ENCODE measurements around the gene CCM2L. TPM values are rescaled to one million over a fixed set of nuclear protein-coding genes. Genes with fewer than 3 reads are reported as not detected.

Gene CCM2L
- total and polyA plus RNA-seq, 9 of the 15 experiments (the other 6 are each of a cell fraction or from before 2014, with no cell fraction given) = 0.04 TPM; not detected in 8

GRCh38 chr20:31968291-31969126, 41.7 kb upstream of the CCM2L start (continued):
- TF ChIP-seq SRF (CRISPR knock-in tag; IDR thresholded peaks at IDR 0.05) (peak in 1 of 2 experiments; percentile 98; a peak in 2 of 4 replicates), MIER1 (IDR thresholded peaks at IDR 0.05; ENCODE audit: low read depth) (peak; percentile 99), FUS (optimal IDR thresholded peaks at IDR 0.05; ENCODE audit: low read depth, low read length) (peak; percentile 68), IRF1 (CRISPR knock-in tag; IDR thresholded peaks at IDR 0.05; ENCODE audit: borderline replicate concordance) (peak; percentile 100), RERE (CRISPR knock-in tag; IDR thresholded peaks at IDR 0.05; ENCODE audit: borderline replicate concordance) (peak; percentile 100), HOXB6 (CRISPR knock-in tag; IDR thresholded peaks at IDR 0.05; ENCODE audit: borderline replicate concordance) (no peak), ZBTB1 (CRISPR knock-in tag; IDR thresholded peaks at IDR 0.05; ENCODE audit: borderline replicate concordance, low read depth) (peak; percentile 98), ZNF324 (CRISPR knock-in tag; IDR thresholded peaks at IDR 0.05) (no peak), SRSF7 (optimal IDR thresholded peaks at IDR 0.05; ENCODE audit: low read depth, low read length) (no peak), ZNF764 (CRISPR knock-in tag; IDR thresholded peaks at IDR 0.05; ENCODE audit: low read depth) (no peak), SREBF2 (CRISPR knock-in tag; IDR thresholded peaks at IDR 0.05) (peak; percentile 100), KDM1A (IDR thresholded peaks at IDR 0.05) (peak in 1 of 2 experiments; percentile 37; a peak in 1 of 4 replicates)
- TF ChIP-seq, protein P1, sequence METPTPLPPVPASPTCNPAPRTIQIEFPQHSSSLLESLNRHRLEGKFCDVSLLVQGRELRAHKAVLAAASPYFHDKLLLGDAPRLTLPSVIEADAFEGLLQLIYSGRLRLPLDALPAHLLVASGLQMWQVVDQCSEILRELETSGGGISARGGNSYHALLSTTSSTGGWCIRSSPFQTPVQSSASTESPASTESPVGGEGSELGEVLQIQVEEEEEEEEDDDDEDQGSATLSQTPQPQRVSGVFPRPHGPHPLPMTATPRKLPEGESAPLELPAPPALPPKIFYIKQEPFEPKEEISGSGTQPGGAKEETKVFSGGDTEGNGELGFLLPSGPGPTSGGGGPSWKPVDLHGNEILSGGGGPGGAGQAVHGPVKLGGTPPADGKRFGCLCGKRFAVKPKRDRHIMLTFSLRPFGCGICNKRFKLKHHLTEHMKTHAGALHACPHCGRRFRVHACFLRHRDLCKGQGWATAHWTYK (CRISPR knock-in tag; IDR thresholded peaks at IDR 0.05) = peak; percentile 95
- TF ChIP-seq, protein P2, sequence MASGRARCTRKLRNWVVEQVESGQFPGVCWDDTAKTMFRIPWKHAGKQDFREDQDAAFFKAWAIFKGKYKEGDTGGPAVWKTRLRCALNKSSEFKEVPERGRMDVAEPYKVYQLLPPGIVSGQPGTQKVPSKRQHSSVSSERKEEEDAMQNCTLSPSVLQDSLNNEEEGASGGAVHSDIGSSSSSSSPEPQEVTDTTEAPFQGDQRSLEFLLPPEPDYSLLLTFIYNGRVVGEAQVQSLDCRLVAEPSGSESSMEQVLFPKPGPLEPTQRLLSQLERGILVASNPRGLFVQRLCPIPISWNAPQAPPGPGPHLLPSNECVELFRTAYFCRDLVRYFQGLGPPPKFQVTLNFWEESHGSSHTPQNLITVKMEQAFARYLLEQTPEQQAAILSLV (tag; IDR thresholded peaks at IDR 0.05) = 0 out of 2 replicates have a peak, but pooled peaks have one; percentile 32
- TF ChIP-seq, protein P3, sequence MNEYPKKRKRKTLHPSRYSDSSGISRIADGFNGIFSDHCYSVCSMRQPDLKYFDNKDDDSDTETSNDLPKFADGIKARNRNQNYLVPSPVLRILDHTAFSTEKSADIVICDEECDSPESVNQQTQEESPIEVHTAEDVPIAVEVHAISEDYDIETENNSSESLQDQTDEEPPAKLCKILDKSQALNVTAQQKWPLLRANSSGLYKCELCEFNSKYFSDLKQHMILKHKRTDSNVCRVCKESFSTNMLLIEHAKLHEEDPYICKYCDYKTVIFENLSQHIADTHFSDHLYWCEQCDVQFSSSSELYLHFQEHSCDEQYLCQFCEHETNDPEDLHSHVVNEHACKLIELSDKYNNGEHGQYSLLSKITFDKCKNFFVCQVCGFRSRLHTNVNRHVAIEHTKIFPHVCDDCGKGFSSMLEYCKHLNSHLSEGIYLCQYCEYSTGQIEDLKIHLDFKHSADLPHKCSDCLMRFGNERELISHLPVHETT (CRISPR knock-in tag; conservative IDR thresholded peaks at IDR 0.05 in 1 of 2, IDR thresholded peaks at IDR 0.05 in 1 of 2) = peak; percentile 95 to 100

Measured in K562 (cell line).